HEK293 (cell line): ENCODE results near the gene SAMM50.

Source experiments
- CTCF ChIA-PET: fragments of 350-600 bp; formaldehyde crosslinking; extraction: SDS; loops from one replicate; lab custom pipeline; 2021; ENCODE audit warnings: antibody characterized with exemption; lab: Yijun Ruan, JAX
- POLR2A ChIA-PET: fragments of 300-600 bp; formaldehyde crosslinking; extraction: SDS; loops from one replicate; lab custom pipeline; 2020; ENCODE audit warnings: antibody characterized with exemption, inconsistent platforms; lab: Yijun Ruan, JAX
- H3K27ac ChIP-seq: fragments of 200-500 bp; sonication (Bioruptor generic); 2 replicates; pipeline ENCODE4 v1.5.1; 2014; ENCODE audit warnings: low read depth, low read length, control low read depth, inconsistent platforms; ENCODE audit errors: extremely low read depth
- H3K36me3 ChIP-seq, 2 experiments: fragments of 200-500 bp in 1 of 2; sonication (Bioruptor generic) in 1 of 2; 1 replicate in 1 of 2; 2 replicates in 1 of 2; pipeline ENCODE4 v1.5.1; 2014 to 2017; ENCODE audit warnings: inconsistent platforms in 2 of 2, low read length in 2 of 2; ENCODE audit not compliant: control insufficient read depth in 2 of 2, insufficient read depth in 1 of 2
- H3K4me1 ChIP-seq: fragments of 200-500 bp; sonication (Bioruptor generic); 2 replicates; pipeline ENCODE4 v1.5.1; 2014; ENCODE audit warnings: mild to moderate bottlenecking, low read length, inconsistent platforms; ENCODE audit not compliant: control insufficient read depth, insufficient read depth
- H3K4me3 ChIP-seq: 2 replicates; pipeline ENCODE4 v1.5.1; 2011; ENCODE audit warnings: low read depth, mild to moderate bottlenecking, control low read depth, low read length, moderate library complexity
- H3K9me3 ChIP-seq: fragments of 200-500 bp; sonication (Bioruptor generic); 2 replicates; pipeline ENCODE4 v1.5.1; 2014; ENCODE audit warnings: low read depth, low read length, inconsistent platforms; ENCODE audit not compliant: control insufficient read depth, insufficient read depth
- EGR2 ChIP-seq: fragments of 450-650 bp; formaldehyde crosslinking; IDR thresholded peaks from 2 replicates; pipeline ENCODE4 v1.5.1; 2016; ENCODE audit warnings: low read depth, missing biosample characterization, missing genetic modification characterization
- GLIS2 ChIP-seq: fragments of 450-650 bp; formaldehyde crosslinking; IDR thresholded peaks from 2 replicates; pipeline ENCODE4 v1.5.1; 2016; ENCODE audit warnings: missing biosample characterization, missing genetic modification characterization
- KLF1 ChIP-seq: fragments of 450-650 bp; formaldehyde crosslinking; IDR thresholded peaks from 2 replicates; pipeline ENCODE4 v1.5.1; 2016; ENCODE audit warnings: missing biosample characterization, missing genetic modification characterization
- PRDM1 ChIP-seq: fragments of 450-650 bp; formaldehyde crosslinking; IDR thresholded peaks from 2 replicates; pipeline ENCODE4; 2016; ENCODE audit warnings: missing biosample characterization, missing genetic modification characterization
- ZBTB48 ChIP-seq: fragments of 450-650 bp; formaldehyde crosslinking; IDR thresholded peaks from 2 replicates; pipeline ENCODE4 v1.5.1; 2016; ENCODE audit warnings: missing biosample characterization, missing genetic modification characterization
- ZFHX2 ChIP-seq: fragments of 450-650 bp; formaldehyde crosslinking; conservative IDR thresholded peaks from 2 replicates; pipeline ENCODE4 v1.5.1; 2016; ENCODE audit warnings: missing biosample characterization, missing genetic modification characterization
- ZNF10 ChIP-seq: fragments of 450-650 bp; formaldehyde crosslinking; IDR thresholded peaks from 2 replicates; pipeline ENCODE4 v1.5.1; 2017; ENCODE audit warnings: missing biosample characterization, missing genetic modification characterization
- ZNF132 ChIP-seq: fragments of 450-650 bp; formaldehyde crosslinking; IDR thresholded peaks from 2 replicates; pipeline ENCODE4 v1.5.1; 2017; ENCODE audit warnings: missing biosample characterization, missing genetic modification characterization, borderline replicate concordance
- ZNF175 ChIP-seq: fragments of 450-650 bp; formaldehyde crosslinking; IDR thresholded peaks from 2 replicates; pipeline ENCODE4 v1.5.1; 2016; ENCODE audit warnings: missing biosample characterization, missing genetic modification characterization
- ZNF221 ChIP-seq: fragments of 450-650 bp; formaldehyde crosslinking; IDR thresholded peaks from 2 replicates; pipeline ENCODE4 v1.5.1; 2017; ENCODE audit warnings: missing biosample characterization, missing genetic modification characterization, borderline replicate concordance
- ZNF366 ChIP-seq: fragments of 450-650 bp; formaldehyde crosslinking; conservative IDR thresholded peaks from 2 replicates; pipeline ENCODE4 v1.5.1; 2016; ENCODE audit warnings: missing biosample characterization, missing genetic modification characterization
- ZNF596 ChIP-seq: fragments of 450-650 bp; IDR thresholded peaks from 2 replicates; pipeline ENCODE4 v1.5.0; 2018; ENCODE audit warnings: missing biosample characterization, mild to moderate bottlenecking, missing genetic modification characterization, moderate library complexity
- TF ChIP-seq, protein P1 (sequence below): fragments of 450-650 bp; formaldehyde crosslinking; IDR thresholded peaks from 2 replicates; pipeline ENCODE4 v1.5.1; 2016; ENCODE audit warnings: missing biosample characterization, missing genetic modification characterization
- TF ChIP-seq, protein P2 (sequence below): fragments of 450-650 bp; formaldehyde crosslinking; conservative IDR thresholded peaks from 2 replicates; pipeline ENCODE4 v1.5.1; 2016; ENCODE audit warnings: low read depth, missing biosample characterization, missing genetic modification characterization
- TF ChIP-seq, protein P3 (sequence below): fragments of 450-650 bp; formaldehyde crosslinking; IDR thresholded peaks from 2 replicates; pipeline ENCODE4 v1.5.1; 2016; ENCODE audit warnings: missing biosample characterization, missing genetic modification characterization, low read depth
- TF ChIP-seq, protein P4 (sequence below): fragments of 450-650 bp; formaldehyde crosslinking; IDR thresholded peaks from 2 replicates; pipeline ENCODE4 v1.5.1; 2017; ENCODE audit warnings: missing biosample characterization, missing genetic modification characterization

The SAMM50 gene

DNA sequence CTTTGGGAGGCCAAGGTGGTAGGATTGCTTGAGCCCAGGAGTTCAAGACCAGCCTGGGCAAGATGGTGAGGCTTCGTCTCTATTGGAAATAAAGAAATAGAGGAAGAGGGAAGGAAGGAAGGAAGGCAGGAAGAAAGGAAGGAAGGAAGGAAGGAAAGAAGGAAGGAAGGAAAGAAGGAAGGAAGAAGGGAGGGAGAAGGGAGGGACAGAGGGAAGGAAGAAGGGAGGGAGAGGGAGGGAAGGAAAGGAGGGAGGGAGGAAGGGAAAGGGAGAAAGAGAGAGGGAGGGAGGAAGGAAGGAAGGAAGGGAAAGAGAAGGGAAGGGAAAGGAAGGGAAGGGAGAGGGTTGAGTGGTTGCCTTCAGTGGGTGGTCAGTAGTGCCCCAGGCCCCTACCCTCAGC lies 45.5 kb upstream of the SAMM50 start:
- H3K36me3 ChIP-seq = no peaks in the 10 kb centered on the region
- H3K4me1 ChIP-seq = no peaks in the 10 kb centered on the region
- CTCF ChIA-PET = no interaction called here
- no peak overlapping the region for H3K27ac ChIP-seq
- no peak overlapping the region for H3K4me3 ChIP-seq
- POLR2A ChIA-PET = no interaction called here
- no peaks in the 10 kb centered on the region for H3K9me3 ChIP-seq
- TF ChIP-seq, protein P1, sequence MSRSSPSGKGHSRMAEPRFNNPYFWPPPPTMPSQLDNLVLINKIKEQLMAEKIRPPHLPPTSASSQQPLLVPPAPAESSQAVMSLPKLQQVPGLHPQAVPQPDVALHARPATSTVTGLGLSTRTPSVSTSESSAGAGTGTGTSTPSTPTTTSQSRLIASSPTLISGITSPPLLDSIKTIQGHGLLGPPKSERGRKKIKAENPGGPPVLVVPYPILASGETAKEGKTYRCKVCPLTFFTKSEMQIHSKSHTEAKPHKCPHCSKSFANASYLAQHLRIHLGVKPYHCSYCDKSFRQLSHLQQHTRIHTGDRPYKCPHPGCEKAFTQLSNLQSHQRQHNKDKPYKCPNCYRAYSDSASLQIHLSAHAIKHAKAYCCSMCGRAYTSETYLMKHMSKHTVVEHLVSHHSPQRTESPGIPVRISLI = no peak
- no peak for TF ChIP-seq ZNF10 (tag by site-specific recombination)
- peak; percentile 47; the same call in 1 of the 2 replicates for TF ChIP-seq PRDM1 (tag by site-specific recombination)
- peak; percentile 24; the same call in 1 of the 2 replicates for TF ChIP-seq EGR2 (tag by site-specific recombination)
- TF ChIP-seq ZNF175 (tag by site-specific recombination) = no peak
- peak; percentile 46; the same call in 1 of the 2 replicates for TF ChIP-seq ZFHX2 (tag by site-specific recombination)
- TF ChIP-seq ZNF366 = peak; percentile 96
- TF ChIP-seq, protein P2, sequence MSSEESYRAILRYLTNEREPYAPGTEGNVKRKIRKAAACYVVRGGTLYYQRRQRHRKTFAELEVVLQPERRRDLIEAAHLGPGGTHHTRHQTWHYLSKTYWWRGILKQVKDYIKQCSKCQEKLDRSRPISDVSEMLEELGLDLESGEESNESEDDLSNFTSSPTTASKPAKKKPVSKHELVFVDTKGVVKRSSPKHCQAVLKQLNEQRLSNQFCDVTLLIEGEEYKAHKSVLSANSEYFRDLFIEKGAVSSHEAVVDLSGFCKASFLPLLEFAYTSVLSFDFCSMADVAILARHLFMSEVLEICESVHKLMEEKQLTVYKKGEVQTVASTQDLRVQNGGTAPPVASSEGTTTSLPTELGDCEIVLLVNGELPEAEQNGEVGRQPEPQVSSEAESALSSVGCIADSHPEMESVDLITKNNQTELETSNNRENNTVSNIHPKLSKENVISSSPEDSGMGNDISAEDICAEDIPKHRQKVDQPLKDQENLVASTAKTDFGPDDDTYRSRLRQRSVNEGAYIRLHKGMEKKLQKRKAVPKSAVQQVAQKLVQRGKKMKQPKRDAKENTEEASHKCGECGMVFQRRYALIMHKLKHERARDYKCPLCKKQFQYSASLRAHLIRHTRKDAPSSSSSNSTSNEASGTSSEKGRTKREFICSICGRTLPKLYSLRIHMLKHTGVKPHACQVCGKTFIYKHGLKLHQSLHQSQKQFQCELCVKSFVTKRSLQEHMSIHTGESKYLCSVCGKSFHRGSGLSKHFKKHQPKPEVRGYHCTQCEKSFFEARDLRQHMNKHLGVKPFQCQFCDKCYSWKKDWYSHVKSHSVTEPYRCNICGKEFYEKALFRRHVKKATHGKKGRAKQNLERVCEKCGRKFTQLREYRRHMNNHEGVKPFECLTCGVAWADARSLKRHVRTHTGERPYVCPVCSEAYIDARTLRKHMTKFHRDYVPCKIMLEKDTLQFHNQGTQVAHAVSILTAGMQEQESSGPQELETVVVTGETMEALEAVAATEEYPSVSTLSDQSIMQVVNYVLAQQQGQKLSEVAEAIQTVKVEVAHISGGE (tag by site-specific recombination) = no peak

DNA sequence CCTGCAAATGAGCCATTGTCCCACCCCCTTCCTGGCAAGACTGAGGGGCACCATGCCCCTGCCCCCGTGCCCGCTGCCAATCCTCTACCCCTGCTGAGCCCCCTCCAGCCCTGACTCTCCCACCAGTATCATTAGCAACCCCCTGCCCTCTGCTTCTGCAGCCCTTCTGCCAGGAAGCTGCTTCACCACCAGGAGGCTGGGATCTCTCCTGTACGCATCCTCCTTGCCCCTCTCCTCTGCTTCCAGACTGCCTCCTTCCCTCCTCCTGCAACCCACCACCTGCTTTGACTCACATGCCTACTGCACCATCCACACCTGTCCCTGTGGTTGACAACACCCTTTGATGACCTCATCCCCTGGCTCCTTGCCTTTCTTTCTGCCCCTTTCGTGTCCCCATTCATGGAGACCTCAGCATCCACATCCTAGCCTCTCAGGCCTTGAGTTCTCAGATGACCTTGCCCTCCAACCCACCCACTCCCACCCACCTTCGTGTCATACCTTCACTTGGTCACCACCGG lies 45.0 kb upstream of the SAMM50 start:
- no peak overlapping the region for H3K27ac ChIP-seq
- no peaks in the 10 kb centered on the region for H3K4me1 ChIP-seq
- H3K4me3 ChIP-seq = no peak overlapping the region
- no peaks in the 10 kb centered on the region for H3K9me3 ChIP-seq
- POLR2A ChIA-PET = no interaction called here
- CTCF ChIA-PET = interaction anchor here (0.6 to 1.0 kb wide), 2 partner anchors 14 to 25 kb away, joined by 3 read pairs; no protein-coding TSS in a partner anchor
- no peaks in the 10 kb centered on the region for H3K36me3 ChIP-seq
- TF ChIP-seq, protein P3, sequence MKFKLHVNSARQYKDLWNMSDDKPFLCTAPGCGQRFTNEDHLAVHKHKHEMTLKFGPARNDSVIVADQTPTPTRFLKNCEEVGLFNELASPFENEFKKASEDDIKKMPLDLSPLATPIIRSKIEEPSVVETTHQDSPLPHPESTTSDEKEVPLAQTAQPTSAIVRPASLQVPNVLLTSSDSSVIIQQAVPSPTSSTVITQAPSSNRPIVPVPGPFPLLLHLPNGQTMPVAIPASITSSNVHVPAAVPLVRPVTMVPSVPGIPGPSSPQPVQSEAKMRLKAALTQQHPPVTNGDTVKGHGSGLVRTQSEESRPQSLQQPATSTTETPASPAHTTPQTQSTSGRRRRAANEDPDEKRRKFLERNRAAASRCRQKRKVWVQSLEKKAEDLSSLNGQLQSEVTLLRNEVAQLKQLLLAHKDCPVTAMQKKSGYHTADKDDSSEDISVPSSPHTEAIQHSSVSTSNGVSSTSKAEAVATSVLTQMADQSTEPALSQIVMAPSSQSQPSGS (tag by site-specific recombination) = 0 out of 2 replicates have a peak, but pooled peaks have one; percentile 15
- TF ChIP-seq ZFHX2 (tag by site-specific recombination) (peak; percentile 37), ZNF596 (tag by site-specific recombination) (no peak), ZNF132 (tag by site-specific recombination) (no peak), GLIS2 (tag by site-specific recombination) (0 out of 2 replicates have a peak, but pooled peaks have one; percentile 22), KLF1 (0 out of 2 replicates have a peak, but pooled peaks have one; percentile 41), EGR2 (tag by site-specific recombination) (0 out of 2 replicates have a peak, but pooled peaks have one; percentile 55), ZBTB48 (no peak), ZNF221 (tag by site-specific recombination) (no peak)
- TF ChIP-seq, protein P4, sequence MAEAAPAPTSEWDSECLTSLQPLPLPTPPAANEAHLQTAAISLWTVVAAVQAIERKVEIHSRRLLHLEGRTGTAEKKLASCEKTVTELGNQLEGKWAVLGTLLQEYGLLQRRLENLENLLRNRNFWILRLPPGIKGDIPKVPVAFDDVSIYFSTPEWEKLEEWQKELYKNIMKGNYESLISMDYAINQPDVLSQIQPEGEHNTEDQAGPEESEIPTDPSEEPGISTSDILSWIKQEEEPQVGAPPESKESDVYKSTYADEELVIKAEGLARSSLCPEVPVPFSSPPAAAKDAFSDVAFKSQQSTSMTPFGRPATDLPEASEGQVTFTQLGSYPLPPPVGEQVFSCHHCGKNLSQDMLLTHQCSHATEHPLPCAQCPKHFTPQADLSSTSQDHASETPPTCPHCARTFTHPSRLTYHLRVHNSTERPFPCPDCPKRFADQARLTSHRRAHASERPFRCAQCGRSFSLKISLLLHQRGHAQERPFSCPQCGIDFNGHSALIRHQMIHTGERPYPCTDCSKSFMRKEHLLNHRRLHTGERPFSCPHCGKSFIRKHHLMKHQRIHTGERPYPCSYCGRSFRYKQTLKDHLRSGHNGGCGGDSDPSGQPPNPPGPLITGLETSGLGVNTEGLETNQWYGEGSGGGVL (tag by site-specific recombination) = peak; percentile 19; the same call in 1 of the 2 replicates
